ENCODE results near the gene PTH.

DNA sequence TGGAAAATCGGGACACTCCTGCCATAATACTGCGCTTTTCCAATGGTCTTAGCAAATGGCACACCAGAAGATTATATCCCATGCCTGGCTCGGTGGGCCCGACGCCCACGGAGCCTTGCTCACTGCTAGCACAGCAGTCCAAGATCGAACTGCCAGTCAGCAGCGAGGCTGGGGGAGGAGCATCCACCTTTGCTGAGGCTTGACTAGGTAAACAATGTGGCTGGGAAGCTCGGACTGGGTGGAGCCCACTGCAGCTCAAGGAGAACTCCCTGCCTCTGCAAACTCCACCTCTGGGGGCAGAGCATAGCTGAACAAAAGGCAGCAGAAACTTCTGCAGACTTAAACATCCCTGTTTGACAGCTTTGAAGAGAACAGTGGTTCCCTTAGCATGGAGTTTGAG, 15.6 kb downstream of the PTH start:
- TF ChIP-seq, protein P1, sequence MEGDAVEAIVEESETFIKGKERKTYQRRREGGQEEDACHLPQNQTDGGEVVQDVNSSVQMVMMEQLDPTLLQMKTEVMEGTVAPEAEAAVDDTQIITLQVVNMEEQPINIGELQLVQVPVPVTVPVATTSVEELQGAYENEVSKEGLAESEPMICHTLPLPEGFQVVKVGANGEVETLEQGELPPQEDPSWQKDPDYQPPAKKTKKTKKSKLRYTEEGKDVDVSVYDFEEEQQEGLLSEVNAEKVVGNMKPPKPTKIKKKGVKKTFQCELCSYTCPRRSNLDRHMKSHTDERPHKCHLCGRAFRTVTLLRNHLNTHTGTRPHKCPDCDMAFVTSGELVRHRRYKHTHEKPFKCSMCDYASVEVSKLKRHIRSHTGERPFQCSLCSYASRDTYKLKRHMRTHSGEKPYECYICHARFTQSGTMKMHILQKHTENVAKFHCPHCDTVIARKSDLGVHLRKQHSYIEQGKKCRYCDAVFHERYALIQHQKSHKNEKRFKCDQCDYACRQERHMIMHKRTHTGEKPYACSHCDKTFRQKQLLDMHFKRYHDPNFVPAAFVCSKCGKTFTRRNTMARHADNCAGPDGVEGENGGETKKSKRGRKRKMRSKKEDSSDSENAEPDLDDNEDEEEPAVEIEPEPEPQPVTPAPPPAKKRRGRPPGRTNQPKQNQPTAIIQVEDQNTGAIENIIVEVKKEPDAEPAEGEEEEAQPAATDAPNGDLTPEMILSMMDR (IDR thresholded peaks at IDR 0.05): peak in 3 of 6 experiments; percentile 6 to 27 (median 7)
- TF ChIP-seq POLR2A (IDR thresholded peaks at IDR 0.05): no peak
